ENCODE data around the gene IL16. TPM values are rescaled to one million over a fixed set of nuclear protein-coding genes. Genes with fewer than 3 reads are reported as not detected.
"Not testable (repeated sequence)": the region's sequence is repeated elsewhere in the genome, so short reads cannot be mapped to it uniquely, and the experiment has no call there.

The IL16 gene
- total RNA-seq, 1 experiment from 2014 or later, result 0.03 TPM

- no peak for DNase-seq (ENCODE audit: low read depth)
Measured at GRCh38 chr15:81334768-81335435, 138.2 kb downstream of the IL16 start.

GRCh38 chr15:81335631-81336030, 139.0 kb downstream of the IL16 start:
- no peak for DNase-seq (ENCODE audit: low read depth)

GRCh38 chr15:81336568-81336967, 139.9 kb downstream of the IL16 start:
- peak; percentile 14 for DNase-seq (ENCODE audit: low read depth)

GRCh38 chr15:81337241-81337640, 140.6 kb downstream of the IL16 start:
- no peak for DNase-seq (ENCODE audit: low read depth)

- DNase-seq (ENCODE audit: low read depth), result no peak
Measured at GRCh38 chr15:81337713-81338157, 141.1 kb downstream of the IL16 start.

- DNase-seq (ENCODE audit: low read depth), result peak; percentile 56
Measured at GRCh38 chr15:81338170-81339007, 141.7 kb downstream of the IL16 start.

- no peak for DNase-seq (ENCODE audit: low read depth)
Measured at GRCh38 chr15:81339321-81339720, 142.6 kb downstream of the IL16 start.

GRCh38 chr15:81339851-81340250, 143.2 kb downstream of the IL16 start:
- DNase-seq (ENCODE audit: low read depth), result no peak

- DNase-seq (ENCODE audit: low read depth), result no peak
Measured at GRCh38 chr15:81341351-81341750, 144.7 kb downstream of the IL16 start.

- DNase-seq (ENCODE audit: low read depth), result no peak
Measured at GRCh38 chr15:81343371-81343770, 146.7 kb downstream of the IL16 start.

- DNase-seq (ENCODE audit: low read depth), result no peak
Measured at GRCh38 chr15:81346611-81347010, 149.9 kb downstream of the IL16 start.

- no peak for DNase-seq (ENCODE audit: low read depth)
Measured at GRCh38 chr15:81347910-81348309, 151.2 kb downstream of the IL16 start.

- DNase-seq (ENCODE audit: low read depth), result not testable (repeated sequence)
Measured at GRCh38 chr15:81348691-81349090, 152.0 kb downstream of the IL16 start.

GRCh38 chr15:81349271-81349670, 152.6 kb downstream of the IL16 start:
- no peak for DNase-seq (ENCODE audit: low read depth)

GRCh38 chr15:81351651-81352050, 155.0 kb downstream of the IL16 start:
- no peak for DNase-seq (ENCODE audit: low read depth)

- DNase-seq (ENCODE audit: low read depth), result no peak
Measured at GRCh38 chr15:81356252-81356651, 159.6 kb downstream of the IL16 start.

- DNase-seq (ENCODE audit: low read depth), result no peak
Measured at GRCh38 chr15:81357180-81357686, 160.6 kb downstream of the IL16 start.

GRCh38 chr15:81358248-81358647, 161.6 kb downstream of the IL16 start:
- no peak for DNase-seq (ENCODE audit: low read depth)

- no peak for DNase-seq (ENCODE audit: low read depth)
Measured at GRCh38 chr15:81360491-81360890, 163.8 kb downstream of the IL16 start.

GRCh38 chr15:81361891-81362290, 165.2 kb downstream of the IL16 start:
- DNase-seq (ENCODE audit: low read depth), result no peak

GRCh38 chr15:81362790-81363189, 166.1 kb downstream of the IL16 start:
- DNase-seq (ENCODE audit: low read depth), result peak; percentile 20

GRCh38 chr15:81363276-81363675, 166.6 kb downstream of the IL16 start:
- no peak for DNase-seq (ENCODE audit: low read depth)
